Measurements from ENCODE around the gene KSR2.

Gene KSR2

DNA sequence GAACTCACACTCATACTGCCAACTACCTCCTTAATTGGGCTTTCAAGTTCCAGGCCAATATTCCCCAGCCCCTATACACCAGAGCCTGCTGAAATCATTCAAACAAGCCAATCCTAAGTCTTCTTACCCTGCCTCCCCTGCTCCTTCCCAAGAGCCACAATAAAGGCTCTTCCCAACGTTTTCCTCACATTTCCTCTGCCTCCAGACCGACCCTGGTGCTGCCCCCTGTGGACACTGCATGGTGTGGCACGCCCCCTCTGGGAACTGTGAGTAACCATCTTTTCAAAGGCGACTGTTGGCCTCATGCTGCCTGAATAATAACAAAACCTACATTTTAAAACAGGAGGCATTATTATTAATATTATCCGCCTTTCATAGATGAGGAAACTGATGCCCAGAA, 495.8 kb downstream of the KSR2 start:
- DNase-seq (ENCODE audit: low read depth): no peak
- H3K4me3 ChIP-seq (ENCODE audit: control insufficient read depth, low read depth, low read length): no peak overlapping the region
- TF ChIP-seq, protein P1, sequence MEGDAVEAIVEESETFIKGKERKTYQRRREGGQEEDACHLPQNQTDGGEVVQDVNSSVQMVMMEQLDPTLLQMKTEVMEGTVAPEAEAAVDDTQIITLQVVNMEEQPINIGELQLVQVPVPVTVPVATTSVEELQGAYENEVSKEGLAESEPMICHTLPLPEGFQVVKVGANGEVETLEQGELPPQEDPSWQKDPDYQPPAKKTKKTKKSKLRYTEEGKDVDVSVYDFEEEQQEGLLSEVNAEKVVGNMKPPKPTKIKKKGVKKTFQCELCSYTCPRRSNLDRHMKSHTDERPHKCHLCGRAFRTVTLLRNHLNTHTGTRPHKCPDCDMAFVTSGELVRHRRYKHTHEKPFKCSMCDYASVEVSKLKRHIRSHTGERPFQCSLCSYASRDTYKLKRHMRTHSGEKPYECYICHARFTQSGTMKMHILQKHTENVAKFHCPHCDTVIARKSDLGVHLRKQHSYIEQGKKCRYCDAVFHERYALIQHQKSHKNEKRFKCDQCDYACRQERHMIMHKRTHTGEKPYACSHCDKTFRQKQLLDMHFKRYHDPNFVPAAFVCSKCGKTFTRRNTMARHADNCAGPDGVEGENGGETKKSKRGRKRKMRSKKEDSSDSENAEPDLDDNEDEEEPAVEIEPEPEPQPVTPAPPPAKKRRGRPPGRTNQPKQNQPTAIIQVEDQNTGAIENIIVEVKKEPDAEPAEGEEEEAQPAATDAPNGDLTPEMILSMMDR (conservative IDR thresholded peaks at IDR 0.05; ENCODE audit: control insufficient read depth, insufficient read depth, low read depth, low read length): peak; percentile 22

DNA sequence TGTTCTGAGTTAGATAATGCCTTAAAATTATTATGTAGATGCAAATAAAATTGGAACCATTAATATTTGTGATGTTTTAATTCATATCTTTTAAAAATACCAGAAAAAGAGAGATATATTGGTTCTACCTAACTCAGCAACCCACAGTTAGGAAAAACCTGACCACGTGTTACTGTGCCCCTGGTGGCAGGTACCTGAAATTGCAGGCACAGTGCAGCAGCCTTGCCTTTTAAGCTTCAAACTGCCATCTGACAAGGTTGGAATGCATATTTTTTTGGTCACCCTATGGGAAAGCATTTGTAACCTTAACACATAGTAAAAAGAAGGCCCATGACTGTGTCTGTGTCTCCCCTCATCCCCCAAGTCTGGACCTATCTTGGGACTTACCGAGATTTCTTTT, 498.0 kb downstream of the KSR2 start:
- TF ChIP-seq, protein P1 (conservative IDR thresholded peaks at IDR 0.05; ENCODE audit: control insufficient read depth, insufficient read depth, low read depth, low read length): peak; percentile 47
- no peak for DNase-seq (ENCODE audit: low read depth)
- H3K4me3 ChIP-seq (ENCODE audit: control insufficient read depth, low read depth, low read length): no peak overlapping the region

DNA sequence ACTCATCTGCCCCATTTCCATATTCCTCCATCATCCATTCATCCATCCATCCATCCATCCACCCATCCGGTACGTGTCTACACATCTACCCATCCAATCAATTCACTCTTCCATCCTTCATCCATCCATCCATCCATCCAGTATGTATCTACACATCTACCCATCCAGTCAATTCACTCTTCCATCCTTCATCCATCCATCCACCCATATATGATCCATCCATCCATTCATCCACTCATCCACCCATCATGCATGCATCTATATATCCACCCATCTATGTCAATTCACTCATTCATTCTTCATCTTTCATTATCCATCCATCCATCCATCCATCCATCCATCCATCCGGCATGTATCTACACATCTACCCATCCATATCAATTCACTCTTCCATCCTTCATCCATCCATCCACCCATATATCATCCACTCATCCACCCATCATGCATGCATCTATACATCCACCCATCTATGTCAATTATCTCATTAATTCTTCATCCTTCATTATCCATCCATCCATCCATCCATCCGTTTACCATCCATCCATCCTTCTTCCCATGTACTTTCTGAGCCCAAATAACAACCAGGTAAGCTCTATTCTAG, 498.8 kb downstream of the KSR2 start:
- no peak for DNase-seq (ENCODE audit: low read depth)
- TF ChIP-seq, protein P1 (conservative IDR thresholded peaks at IDR 0.05; ENCODE audit: control insufficient read depth, insufficient read depth, low read depth, low read length): no peak
- no peak overlapping the region for H3K4me3 ChIP-seq (ENCODE audit: control insufficient read depth, low read depth, low read length)

- no peak for DNase-seq (ENCODE audit: low read depth)
- TF ChIP-seq, protein P1 (conservative IDR thresholded peaks at IDR 0.05; ENCODE audit: control insufficient read depth, insufficient read depth, low read depth, low read length): no peak
- H3K4me3 ChIP-seq (ENCODE audit: control insufficient read depth, low read depth, low read length): no peak overlapping the region
These were observed 500.8 kb downstream of the KSR2 start for GRCh38 chr12:117468016-117468415.

DNA sequence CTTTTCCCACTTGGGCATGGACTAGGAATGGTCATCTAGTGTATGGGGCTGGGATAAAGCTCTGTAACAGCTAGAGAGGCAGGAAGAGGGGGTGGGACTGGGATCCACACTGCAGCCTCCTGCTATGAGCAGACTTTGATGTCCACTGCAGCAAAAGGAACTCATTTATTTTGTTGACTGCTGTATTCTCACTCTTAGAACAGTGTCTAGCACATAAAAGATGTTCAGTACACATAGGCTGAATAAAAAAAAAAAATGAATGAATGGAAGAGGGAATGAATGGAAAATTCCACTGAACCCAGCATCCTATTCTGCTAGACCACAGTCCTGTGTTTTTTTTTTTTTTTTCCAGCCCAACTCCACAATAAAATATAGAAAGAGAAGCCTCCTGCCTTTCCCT, 501.2 kb downstream of the KSR2 start:
- no peak for DNase-seq (ENCODE audit: low read depth)
- TF ChIP-seq, protein P1 (conservative IDR thresholded peaks at IDR 0.05; ENCODE audit: control insufficient read depth, insufficient read depth, low read depth, low read length): no peak
- H3K4me3 ChIP-seq (ENCODE audit: control insufficient read depth, low read depth, low read length): no peak overlapping the region

- H3K4me3 ChIP-seq (ENCODE audit: control insufficient read depth, low read depth, low read length): no peak overlapping the region
- no peak for DNase-seq (ENCODE audit: low read depth)
- TF ChIP-seq, protein P1 (conservative IDR thresholded peaks at IDR 0.05; ENCODE audit: control insufficient read depth, insufficient read depth, low read depth, low read length): no peak
These were observed 502.0 kb downstream of the KSR2 start for GRCh38 chr12:117466677-117467362.
